Activated CD4-positive, alpha-beta T cell treated with anti-CD3 and anti-CD28 coated beads for 36 hours (primary cell): ENCODE measurements around the gene WRNIP1. TPM values are rescaled to one million over a fixed set of nuclear protein-coding genes. Genes with fewer than 3 reads are reported as not detected.
A peak's percentile ranks its signal among the peaks of the same experiment; 100 is the strongest.

Source experiments
- ATAC-seq: fragments of 200-7000 bp; cut with Tn5 transposase; one replicate; pipeline ENCODE4 v1.10.0; 2021; ENCODE audit warnings: mild to moderate bottlenecking, moderate library complexity
- CTCF ChIA-PET: fragments of 350-600 bp; sonication (Branson Sonifier 250); formaldehyde crosslinking; loops from one replicate; lab custom pipeline; 2021; ENCODE audit warnings: antibody characterized with exemption; lab: Charles Lee
- POLR2A ChIA-PET: fragments of 350-600 bp; sonication (Branson Sonifier 250); formaldehyde crosslinking; loops from one replicate; lab custom pipeline; 2021; ENCODE audit warnings: antibody characterized with exemption, inconsistent platforms; lab: Charles Lee
- DNase-seq: peaks from one replicate; pipeline ENCODE4 v3.0.0-alpha.2; 2020
- H3K27ac Mint-ChIP-seq: one replicate; pipeline ENCODE4 v1.8.0; 2021; ENCODE audit warnings: mixed read lengths
- H3K27me3 Mint-ChIP-seq: one replicate; pipeline ENCODE4 v1.8.0; 2021; ENCODE audit warnings: mixed read lengths
- H3K36me3 Mint-ChIP-seq: one replicate; pipeline ENCODE4 v1.8.0; 2021; ENCODE audit warnings: low read depth, mixed read lengths
- H3K4me1 Mint-ChIP-seq: one replicate; pipeline ENCODE4 v1.8.0; 2021; ENCODE audit warnings: mixed read lengths
- H3K4me3 Mint-ChIP-seq: one replicate; pipeline ENCODE4 v1.8.0; 2021; ENCODE audit warnings: mild to moderate bottlenecking, moderate library complexity, mixed read lengths
- H3K9me3 Mint-ChIP-seq: one replicate; pipeline ENCODE4 v1.8.0; 2021; ENCODE audit warnings: low read depth, mixed read lengths
- intact Hi-C, 2 experiments: fragments of 100-400 bp; cut with DNase I in 1 of 2; cut with micrococcal nuclease in 1 of 2; formaldehyde crosslinking; loops; one replicate each; pipeline versions ENCODE4 v1.14.2 to v1.15.1; 2022 to 2024; cut with DNase I, micrococcal nuclease
- total RNA-seq, 2 experiments: library from RNA; stranded (reverse); gene quantifications; one replicate each; pipeline ENCODE4 v1.2.3, GENCODE V29; 2021

The WRNIP1 gene
- total RNA-seq, 2 experiments from 2014 or later: 41.6 to 42.3 TPM

- H3K9me3 Mint-ChIP-seq: no peaks in the 10 kb centered on the region
- peaks cover 2% of the 10 kb centered on the region for H3K27me3 Mint-ChIP-seq
- H3K27ac Mint-ChIP-seq: no peak overlapping the region
- CTCF ChIA-PET: interaction anchor here (0.5 to 1.5 kb wide), 3 partner anchors 7 to 333 kb away, joined by 3 to 6 read pairs (median 3); no protein-coding TSS in a partner anchor
- POLR2A ChIA-PET: no interaction called here
- ATAC-seq: no peak
- intact Hi-C loops: loop anchor here in 1 of 2 experiments (10.0 kb wide), 1 partner anchor 496 kb away; no protein-coding TSS in a partner anchor
- no peak overlapping the region for H3K4me3 Mint-ChIP-seq
- H3K4me1 Mint-ChIP-seq: peaks cover 6% of the 10 kb centered on the region
- DNase-seq: no peak
- no peaks in the 10 kb centered on the region for H3K36me3 Mint-ChIP-seq
Measured at GRCh38 chr6:2730353-2731107, 34.7 kb upstream of the WRNIP1 start.

DNA sequence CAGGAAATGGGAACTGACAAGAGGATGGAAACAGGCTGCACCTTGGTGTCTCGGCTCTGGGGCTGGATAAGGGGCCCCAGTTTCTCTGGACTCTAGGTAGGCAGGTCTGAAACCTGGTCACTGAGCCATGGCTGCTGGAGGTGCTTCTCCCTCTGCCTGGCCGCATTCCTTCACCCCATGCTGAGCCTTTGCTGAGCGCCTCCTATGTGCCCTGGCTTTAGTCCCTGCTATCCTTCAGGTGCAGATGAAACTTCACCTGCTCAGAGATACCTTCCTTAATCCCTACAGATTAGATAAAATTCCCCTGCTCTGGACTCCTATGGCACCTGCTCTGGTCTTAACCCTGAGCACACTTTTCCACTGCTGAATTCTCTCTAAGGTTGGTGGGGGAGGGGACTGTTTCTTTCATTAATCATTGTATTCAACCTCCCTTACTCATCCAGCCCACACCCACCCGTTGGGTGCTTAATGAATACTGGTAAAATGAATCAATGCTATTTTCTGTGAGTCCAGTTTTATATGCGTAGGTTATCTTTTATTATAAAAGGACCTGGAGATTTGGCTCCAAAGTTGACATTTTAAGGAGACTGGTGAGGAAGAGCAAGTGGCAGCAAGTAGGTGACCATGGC, 33.8 kb upstream of the WRNIP1 start:
- ChIA-PET CTCF (interaction anchor here (0.6 to 2.2 kb wide), 2 partner anchors 13 to 18 kb away, joined by 3 to 23 read pairs; partner anchors contain the start of gene MYLK4), POLR2A (no interaction called here)

DNA sequence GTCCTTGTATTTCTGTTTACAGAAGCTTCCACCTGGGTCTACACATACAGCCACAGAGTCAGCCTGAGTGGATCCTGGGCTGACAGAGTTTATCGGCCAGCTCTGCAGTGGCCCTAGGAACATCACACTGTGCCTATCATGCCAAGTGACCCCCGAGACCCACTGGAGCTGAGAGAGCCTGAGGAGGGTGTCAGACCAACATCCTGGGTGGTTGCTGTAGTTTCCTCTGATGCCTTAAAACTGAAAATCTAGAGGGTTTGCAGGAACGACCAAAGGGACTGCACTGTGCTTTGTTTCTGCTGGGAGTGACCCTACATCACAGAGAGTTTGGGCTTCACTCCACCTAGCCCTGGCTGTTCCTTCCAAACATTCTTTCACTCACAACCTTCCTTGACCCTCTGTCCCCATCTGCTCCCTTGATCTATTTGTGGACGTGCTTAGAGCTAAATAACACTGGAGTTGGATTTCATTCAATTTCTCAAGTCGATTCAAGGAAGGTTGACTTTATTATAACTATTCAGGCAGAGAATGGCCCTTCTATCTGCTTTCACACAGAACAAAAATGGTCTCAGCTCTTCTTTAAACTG, 32.6 kb upstream of the WRNIP1 start:
- intact Hi-C loops: loop anchor here in 1 of 2 experiments (10.0 kb wide), 1 partner anchor 498 kb away; no protein-coding TSS in a partner anchor
- Mint-ChIP-seq H3K4me3 (no peak overlapping the region), H3K4me1 (peaks cover 6% of the 10 kb centered on the region), H3K27ac (no peak overlapping the region), H3K9me3 (no peaks in the 10 kb centered on the region), H3K36me3 (no peaks in the 10 kb centered on the region), H3K27me3 (peaks cover 2% of the 10 kb centered on the region)
- ATAC-seq (no peak), DNase-seq (no peak)
- ChIA-PET POLR2A (interaction anchor here (0.7 kb wide), 1 partner anchor 14 kb away, joined by 3 read pairs; no protein-coding TSS in a partner anchor), CTCF (interaction anchor here (0.8 to 2.2 kb wide), 3 partner anchors 10 to 29 kb away, joined by 3 to 23 read pairs (median 9); partner anchors contain the start of gene MYLK4)

More for the DNA sequence above, 33.8 kb upstream of the WRNIP1 start:
- Mint-ChIP-seq H3K4me3 (no peak overlapping the region), H3K27me3 (peaks cover 2% of the 10 kb centered on the region), H3K27ac (no peak overlapping the region), H3K9me3 (no peaks in the 10 kb centered on the region), H3K4me1 (peaks cover 6% of the 10 kb centered on the region), H3K36me3 (no peaks in the 10 kb centered on the region)
- ATAC-seq (no peak), DNase-seq (no peak)
- intact Hi-C loops: loop anchor here in 1 of 2 experiments (10.0 kb wide), 1 partner anchor 497 kb away; no protein-coding TSS in a partner anchor

DNA sequence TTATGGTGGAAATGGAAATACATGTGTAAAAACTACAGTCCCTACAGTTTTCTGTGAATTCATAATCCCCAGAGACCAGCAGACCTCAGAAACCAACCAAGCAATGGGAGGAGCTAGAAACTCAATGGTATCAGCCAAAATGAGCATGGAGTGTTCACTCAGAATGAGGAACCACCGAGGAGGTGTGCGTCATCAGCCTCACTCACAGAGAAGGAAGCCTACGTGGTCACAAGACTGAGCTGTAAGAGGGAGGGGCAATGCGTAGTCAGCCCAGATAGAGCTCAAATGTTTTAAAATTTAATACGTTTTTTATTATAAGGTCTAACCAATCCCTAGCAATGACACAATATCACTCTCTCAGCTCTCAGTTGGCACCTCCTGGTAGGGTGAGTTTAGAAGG, 31.9 kb upstream of the WRNIP1 start:
- Mint-ChIP-seq H3K27ac (no peak overlapping the region), H3K4me1 (peaks cover 9% of the 10 kb centered on the region), H3K27me3 (peaks cover 2% of the 10 kb centered on the region), H3K36me3 (no peaks in the 10 kb centered on the region), H3K9me3 (no peaks in the 10 kb centered on the region), H3K4me3 (no peak overlapping the region)
- peak; percentile 99 for ATAC-seq
- ChIA-PET POLR2A (interaction anchor here (0.6 kb wide), 1 partner anchor 34 kb away, joined by 4 read pairs; no protein-coding TSS in a partner anchor), CTCF (interaction anchor here (0.6 to 2.2 kb wide), 6 partner anchors 10 to 1131 kb away, joined by 3 to 23 read pairs (median 6); partner anchors contain the start of gene MYLK4)
- peak; percentile 78 for DNase-seq
- intact Hi-C loops: loop anchor here in 1 of 2 experiments (10.0 kb wide), 1 partner anchor 499 kb away; no protein-coding TSS in a partner anchor

DNA sequence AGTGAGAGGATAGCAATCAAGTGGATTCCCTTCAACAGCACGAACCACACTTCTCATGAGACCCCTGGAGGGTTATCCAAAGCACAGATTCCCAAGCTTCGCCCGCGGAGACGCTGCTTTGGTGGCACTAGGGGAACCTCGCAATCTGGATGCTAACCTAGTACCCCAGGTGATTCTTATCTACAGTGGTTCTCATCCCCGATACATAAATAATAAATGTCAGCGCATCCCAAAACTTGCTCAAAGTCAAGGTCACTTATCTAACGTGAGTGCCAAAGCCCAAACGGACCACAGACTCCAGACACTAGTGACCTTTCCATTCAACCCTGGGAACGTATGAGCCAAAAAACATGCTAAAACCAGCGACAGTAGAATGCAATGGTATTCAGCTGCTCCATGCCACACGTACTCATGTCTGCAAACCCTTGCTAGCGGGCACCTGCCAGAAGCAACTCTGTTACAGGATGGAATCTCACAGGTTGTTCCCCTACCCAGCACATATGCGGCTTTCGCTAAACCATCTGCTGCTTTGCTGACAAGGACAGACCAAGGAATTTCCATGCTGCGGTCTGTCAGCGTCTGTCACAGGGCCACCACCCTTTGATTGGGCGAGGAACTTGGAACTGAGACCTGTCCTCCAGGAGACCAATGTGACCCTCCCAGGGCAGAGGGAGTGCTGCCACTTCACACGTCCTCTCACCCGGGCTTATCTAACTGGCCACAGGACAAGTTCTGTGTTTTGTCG, 31.3 kb upstream of the WRNIP1 start:
- H3K27me3 Mint-ChIP-seq: peaks cover 2% of the 10 kb centered on the region
- H3K4me3 Mint-ChIP-seq: no peak overlapping the region
- ATAC-seq (no peak), DNase-seq (no peak)
- POLR2A ChIA-PET: interaction anchor here (0.6 kb wide), 1 partner anchor 33 kb away, joined by 4 read pairs; no protein-coding TSS in a partner anchor
- peaks cover 11% of the 10 kb centered on the region for H3K4me1 Mint-ChIP-seq
- no peak overlapping the region for H3K27ac Mint-ChIP-seq
- H3K9me3 Mint-ChIP-seq: no peaks in the 10 kb centered on the region
- CTCF ChIA-PET: interaction anchor here (0.7 to 7.8 kb wide), 6 partner anchors 11 to 1132 kb away, joined by 3 to 101 read pairs (median 8); partner anchors contain the start of gene MYLK4
- intact Hi-C loops: loop anchor here in 1 of 2 experiments (10.0 kb wide), 1 partner anchor 499 kb away; no protein-coding TSS in a partner anchor
- H3K36me3 Mint-ChIP-seq: no peaks in the 10 kb centered on the region

DNA sequence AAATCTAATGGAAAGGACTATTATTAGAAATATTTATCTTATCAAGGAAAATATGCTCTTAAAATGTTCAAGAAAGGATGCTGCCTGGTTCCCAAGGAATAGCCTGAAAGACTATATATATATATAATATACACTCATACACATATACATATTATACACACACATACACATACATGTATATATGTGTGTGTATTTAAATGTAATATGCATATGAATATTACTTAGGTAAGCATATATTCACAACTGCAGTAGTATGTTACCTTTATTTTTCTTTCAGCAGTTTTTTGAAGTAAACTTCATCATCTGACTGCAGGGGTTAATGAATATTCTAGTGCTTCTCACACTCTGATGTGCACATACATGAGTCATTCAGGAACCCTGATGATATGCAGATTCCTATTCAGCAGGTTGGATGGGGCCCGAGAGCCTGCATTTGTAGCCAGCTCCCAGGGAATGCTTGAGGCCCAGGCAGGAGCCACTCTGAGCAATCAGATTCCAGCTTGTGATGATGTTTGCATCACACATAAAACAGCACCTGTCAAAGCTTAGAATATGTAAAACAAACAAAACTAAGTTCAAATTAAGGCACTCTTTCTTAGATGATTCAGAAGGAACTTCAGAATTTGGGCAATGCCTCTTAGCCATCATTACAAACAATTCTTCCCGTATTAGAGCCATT, 30.6 kb upstream of the WRNIP1 start:
- DNase-seq (no peak), ATAC-seq (no peak)
- Mint-ChIP-seq H3K4me3 (no peak overlapping the region), H3K27me3 (no peaks in the 10 kb centered on the region), H3K9me3 (no peaks in the 10 kb centered on the region), H3K27ac (no peak overlapping the region), H3K4me1 (peaks cover 11% of the 10 kb centered on the region), H3K36me3 (no peaks in the 10 kb centered on the region)
- intact Hi-C loops: loop anchor here in 1 of 2 experiments (10.0 kb wide), 1 partner anchor 500 kb away; no protein-coding TSS in a partner anchor
- ChIA-PET POLR2A (no interaction called here), CTCF (interaction anchor here (0.8 to 7.8 kb wide), 3 partner anchors 15 to 1136 kb away, joined by 3 to 101 read pairs (median 4); partner anchors contain the start of gene MYLK4)

GRCh38 chr6:2737885-2738284, 27.3 kb upstream of the WRNIP1 start:
- ATAC-seq (no peak), DNase-seq (no peak)
- Mint-ChIP-seq H3K36me3 (no peaks in the 10 kb centered on the region), H3K27me3 (no peaks in the 10 kb centered on the region), H3K27ac (no peak overlapping the region), H3K4me1 (peaks cover 9% of the 10 kb centered on the region), H3K9me3 (no peaks in the 10 kb centered on the region), H3K4me3 (no peak overlapping the region)
- intact Hi-C loops: loop anchor here in 1 of 2 experiments (1.0 to 10.0 kb wide), 5 partner anchors 12 to 503 kb away; partner anchors contain the start of gene MYLK4
- CTCF ChIA-PET: interaction anchor here (0.6 to 7.8 kb wide), 25 partner anchors 8 to 410 kb away, joined by 3 to 101 read pairs (median 4); partner anchors contain the start of genes MYLK4, SERPINB1 and WRNIP1
- POLR2A ChIA-PET: no interaction called here

DNA sequence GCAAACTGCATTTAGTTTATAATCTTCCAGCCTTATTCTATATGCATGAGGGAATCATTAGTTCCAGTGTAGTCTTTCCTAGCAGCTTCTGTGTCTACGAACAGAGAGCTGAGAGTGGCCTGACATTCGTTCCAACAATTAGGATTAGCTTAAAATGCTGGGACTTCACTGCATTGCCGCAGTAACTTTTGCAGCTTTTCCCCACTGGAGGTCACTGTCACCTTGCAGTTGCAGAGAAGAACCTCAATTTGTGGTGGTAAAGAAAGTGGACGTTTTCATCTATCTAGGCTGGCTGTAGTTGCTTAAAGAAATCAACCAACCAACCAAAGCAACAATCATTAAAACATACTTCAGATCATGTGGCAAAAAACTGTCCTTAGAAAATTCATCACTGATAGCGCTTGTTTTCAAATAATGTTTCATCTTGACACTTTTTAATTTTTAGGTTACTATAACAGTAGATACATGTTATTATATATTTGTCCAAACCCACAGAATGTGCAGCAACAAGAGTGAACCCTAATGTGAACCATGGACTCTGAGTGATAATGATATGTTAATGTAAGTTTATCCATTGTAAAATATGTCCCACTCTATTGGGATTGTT, 26.7 kb upstream of the WRNIP1 start:
- Mint-ChIP-seq H3K36me3 (no peaks in the 10 kb centered on the region), H3K9me3 (no peaks in the 10 kb centered on the region), H3K4me1 (peaks cover 5% of the 10 kb centered on the region), H3K27me3 (no peaks in the 10 kb centered on the region), H3K27ac (no peak overlapping the region), H3K4me3 (no peak overlapping the region)
- intact Hi-C loops: loop anchor here in 1 of 2 experiments (1.0 to 10.0 kb wide), 5 partner anchors 12 to 504 kb away; partner anchors contain the start of gene MYLK4
- DNase-seq (peak; percentile 70), ATAC-seq (peak; percentile 62)
- ChIA-PET POLR2A (no interaction called here), CTCF (interaction anchor here (0.7 to 7.8 kb wide), 24 partner anchors 9 to 251 kb away, joined by 3 to 101 read pairs (median 4); partner anchors contain the start of genes MYLK4, SERPINB1 and WRNIP1)

GRCh38 chr6:2739335-2739734, 25.9 kb upstream of the WRNIP1 start:
- Mint-ChIP-seq H3K4me3 (no peak overlapping the region), H3K27me3 (no peaks in the 10 kb centered on the region), H3K4me1 (peaks cover 5% of the 10 kb centered on the region), H3K27ac (no peak overlapping the region), H3K36me3 (no peaks in the 10 kb centered on the region), H3K9me3 (no peaks in the 10 kb centered on the region)
- intact Hi-C loops: loop anchor here in 1 of 2 experiments (10.0 kb wide), 1 partner anchor 505 kb away; no protein-coding TSS in a partner anchor
- CTCF ChIA-PET: interaction anchor here (0.5 to 7.8 kb wide), 3 partner anchors 10 to 293 kb away, joined by 3 to 101 read pairs (median 3); partner anchors contain the start of gene MYLK4
- POLR2A ChIA-PET: no interaction called here
- ATAC-seq (peak; percentile 76), DNase-seq (peak; percentile 51)
